MG63 (cell line): ENCODE measurements around the gene MARVELD3. TPM values are rescaled to one million over a fixed set of nuclear protein-coding genes. Genes with fewer than 3 reads are reported as not detected.
"Not testable (repeated sequence)": the region's sequence is repeated elsewhere in the genome, so short reads cannot be mapped to it uniquely, and the experiment has no call there.

ENCODE experiments used
- DNase-seq: peaks from one replicate; pipeline ENCODE4 v3.0.0-alpha.2; 2020
- H3K27me3 ChIP-seq: fragments of 250-450 bp; sonication (Bioruptor Pico); 2 replicates; pipeline ENCODE4 v1.5.1; 2020; ENCODE audit warnings: mild to moderate bottlenecking, moderate library complexity
- H3K36me3 ChIP-seq: fragments of 250-450 bp; sonication (Bioruptor Pico); 2 replicates; pipeline ENCODE4 v1.5.1; 2020; ENCODE audit warnings: mild to moderate bottlenecking, moderate library complexity
- H3K4me3 ChIP-seq: fragments of 250-450 bp; sonication (Bioruptor Pico); 2 replicates; pipeline ENCODE4 v1.5.1; 2020; ENCODE audit warnings: mild to moderate bottlenecking, moderate library complexity
- H3K9me3 ChIP-seq: fragments of 250-450 bp; sonication (Bioruptor Pico); 2 replicates; pipeline ENCODE4 v1.5.1; 2020; ENCODE audit warnings: mild to moderate bottlenecking, moderate library complexity
- total RNA-seq: library from RNA; depleted of rRNA; stranded (reverse); fragments of >200 nt; shearing (Covaris generic); gene quantifications from 2 replicates; pipeline ENCODE4 v1.2.3, GENCODE V29; 2014; ENCODE audit warnings: low replicate concordance

The MARVELD3 gene
- total RNA-seq, 1 experiment from 2014 or later = not detected

GRCh38 chr16:71648921-71649320 is 22.9 kb downstream of the MARVELD3 start:
- no peak overlapping the region for H3K4me3 ChIP-seq
- H3K27me3 ChIP-seq = no peaks in the 10 kb centered on the region
- DNase-seq = no peak
- H3K36me3 ChIP-seq = no peaks in the 10 kb centered on the region
- no peaks in the 10 kb centered on the region for H3K9me3 ChIP-seq

- Histone ChIP-seq H3K36me3 (no peaks in the 10 kb centered on the region), H3K9me3 (no peaks in the 10 kb centered on the region), H3K27me3 (no peaks in the 10 kb centered on the region), H3K4me3 (no peak overlapping the region)
- DNase-seq = no peak
Measured at GRCh38 chr16:71649704-71650103, 23.7 kb downstream of the MARVELD3 start.

GRCh38 chr16:71658771-71659170 is 32.8 kb downstream of the MARVELD3 start:
- peaks cover 2% of the 10 kb centered on the region; the same call in 1 of the 2 replicates for H3K36me3 ChIP-seq
- no peaks in the 10 kb centered on the region for H3K27me3 ChIP-seq
- H3K4me3 ChIP-seq = no peak overlapping the region
- DNase-seq = no peak
- no peaks in the 10 kb centered on the region for H3K9me3 ChIP-seq

- Histone ChIP-seq H3K4me3 (no peak overlapping the region), H3K9me3 (no peaks in the 10 kb centered on the region), H3K36me3 (peaks cover 2% of the 10 kb centered on the region; the same call in 1 of the 2 replicates), H3K27me3 (no peaks in the 10 kb centered on the region)
- no peak for DNase-seq
Measured at GRCh38 chr16:71659471-71659870, 33.5 kb downstream of the MARVELD3 start.

GRCh38 chr16:71666264-71666663 is 40.3 kb downstream of the MARVELD3 start:
- Histone ChIP-seq H3K4me3 (no peak overlapping the region), H3K27me3 (no peaks in the 10 kb centered on the region), H3K36me3 (peaks cover 7% of the 10 kb centered on the region; the same call in 1 of the 2 replicates), H3K9me3 (no peaks in the 10 kb centered on the region)
- DNase-seq = no peak

GRCh38 chr16:71666928-71667707 is 41.1 kb downstream of the MARVELD3 start:
- Histone ChIP-seq H3K4me3 (no peak overlapping the region), H3K36me3 (peaks cover 7% of the 10 kb centered on the region; the same call in 1 of the 2 replicates), H3K27me3 (no peaks in the 10 kb centered on the region), H3K9me3 (no peaks in the 10 kb centered on the region)
- DNase-seq = no peak

- H3K36me3 ChIP-seq = peaks cover 7% of the 10 kb centered on the region; the same call in 1 of the 2 replicates
- no peak for DNase-seq
- H3K9me3 ChIP-seq = no peaks in the 10 kb centered on the region
- no peaks in the 10 kb centered on the region for H3K27me3 ChIP-seq
- H3K4me3 ChIP-seq = no peak overlapping the region
Measured at GRCh38 chr16:71669926-71670536, 44.0 kb downstream of the MARVELD3 start.

- no peaks in the 10 kb centered on the region for H3K9me3 ChIP-seq
- no peak for DNase-seq
- peaks cover 9% of the 10 kb centered on the region; the same call in 1 of the 2 replicates for H3K36me3 ChIP-seq
- no peaks in the 10 kb centered on the region for H3K27me3 ChIP-seq
- H3K4me3 ChIP-seq = no peak overlapping the region
Measured at GRCh38 chr16:71670537-71670936, 44.6 kb downstream of the MARVELD3 start.

GRCh38 chr16:71671165-71671564 is 45.2 kb downstream of the MARVELD3 start:
- H3K27me3 ChIP-seq = no peaks in the 10 kb centered on the region
- no peaks in the 10 kb centered on the region for H3K9me3 ChIP-seq
- H3K4me3 ChIP-seq = no peak overlapping the region
- DNase-seq = no peak
- peaks cover 9% of the 10 kb centered on the region; the same call in 1 of the 2 replicates for H3K36me3 ChIP-seq

GRCh38 chr16:71672125-71672524 is 46.1 kb downstream of the MARVELD3 start:
- Histone ChIP-seq H3K4me3 (no peak overlapping the region), H3K9me3 (no peaks in the 10 kb centered on the region), H3K27me3 (no peaks in the 10 kb centered on the region), H3K36me3 (peaks cover 9% of the 10 kb centered on the region; the same call in 1 of the 2 replicates)
- DNase-seq = no peak

GRCh38 chr16:71672803-71673581 is 47.0 kb downstream of the MARVELD3 start:
- DNase-seq = no peak
- Histone ChIP-seq H3K36me3 (peaks cover 9% of the 10 kb centered on the region; the same call in 1 of the 2 replicates), H3K9me3 (no peaks in the 10 kb centered on the region), H3K27me3 (no peaks in the 10 kb centered on the region), H3K4me3 (no peak overlapping the region)

GRCh38 chr16:71673582-71673973 is 47.6 kb downstream of the MARVELD3 start:
- Histone ChIP-seq H3K27me3 (no peaks in the 10 kb centered on the region), H3K4me3 (no peak overlapping the region), H3K36me3 (peaks cover 9% of the 10 kb centered on the region; the same call in 1 of the 2 replicates), H3K9me3 (no peaks in the 10 kb centered on the region)
- no peak for DNase-seq

GRCh38 chr16:71674229-71674628 is 48.2 kb downstream of the MARVELD3 start:
- Histone ChIP-seq H3K27me3 (no peaks in the 10 kb centered on the region), H3K36me3 (peaks cover 5% of the 10 kb centered on the region; the same call in 1 of the 2 replicates), H3K9me3 (no peaks in the 10 kb centered on the region), H3K4me3 (no peak overlapping the region)
- DNase-seq = no peak

GRCh38 chr16:71675380-71675779 is 49.4 kb downstream of the MARVELD3 start:
- DNase-seq = no peak
- no peaks in the 10 kb centered on the region for H3K9me3 ChIP-seq
- no peak overlapping the region for H3K4me3 ChIP-seq
- no peaks in the 10 kb centered on the region for H3K27me3 ChIP-seq
- peaks cover 3% of the 10 kb centered on the region; the same call in 1 of the 2 replicates for H3K36me3 ChIP-seq

GRCh38 chr16:71676236-71676635 is 50.3 kb downstream of the MARVELD3 start:
- H3K4me3 ChIP-seq = no peak overlapping the region
- no peaks in the 10 kb centered on the region for H3K9me3 ChIP-seq
- no peaks in the 10 kb centered on the region for H3K27me3 ChIP-seq
- no peak for DNase-seq
- H3K36me3 ChIP-seq = peaks cover 8% of the 10 kb centered on the region; the same call in 1 of the 2 replicates

- Histone ChIP-seq H3K27me3 (no peaks in the 10 kb centered on the region), H3K9me3 (no peaks in the 10 kb centered on the region), H3K36me3 (peaks cover 8% of the 10 kb centered on the region; the same call in 1 of the 2 replicates), H3K4me3 (no peak overlapping the region)
- no peak for DNase-seq
Measured at GRCh38 chr16:71681360-71681759, 55.4 kb downstream of the MARVELD3 start.

- DNase-seq, H3K36me3 ChIP-seq, H3K27me3 ChIP-seq, H3K4me3 ChIP-seq, H3K9me3 ChIP-seq: not testable (repeated sequence)
Measured at GRCh38 chr16:71684280-71684679, 58.3 kb downstream of the MARVELD3 start.
